Lower leg skin (tissue), 3 donors: ENCODE results near the gene TDRD6.

Experiments
- POLR2A ChIP-seq, 2 donors: fragments of 450-650 bp; IDR thresholded peaks; one replicate each; pipeline ENCODE4 v1.6.1; 2016 to 2017; ENCODE audit warnings: antibody characterized with exemption in 2 of 2, mild to moderate bottlenecking in 1 of 2, moderate library complexity in 1 of 2
- TF ChIP-seq, protein P1 (sequence below), 3 donors: fragments of 450-650 bp; IDR thresholded peaks; one replicate each; pipeline ENCODE4 v1.5.1; 2016; ENCODE audit warnings: antibody characterized with exemption in 3 of 3, mild to moderate bottlenecking in 3 of 3, moderate library complexity in 2 of 3

GRCh38 chr6:46749731-46750130 is 62.0 kb downstream of the TDRD6 start:
- TF ChIP-seq, protein P1, sequence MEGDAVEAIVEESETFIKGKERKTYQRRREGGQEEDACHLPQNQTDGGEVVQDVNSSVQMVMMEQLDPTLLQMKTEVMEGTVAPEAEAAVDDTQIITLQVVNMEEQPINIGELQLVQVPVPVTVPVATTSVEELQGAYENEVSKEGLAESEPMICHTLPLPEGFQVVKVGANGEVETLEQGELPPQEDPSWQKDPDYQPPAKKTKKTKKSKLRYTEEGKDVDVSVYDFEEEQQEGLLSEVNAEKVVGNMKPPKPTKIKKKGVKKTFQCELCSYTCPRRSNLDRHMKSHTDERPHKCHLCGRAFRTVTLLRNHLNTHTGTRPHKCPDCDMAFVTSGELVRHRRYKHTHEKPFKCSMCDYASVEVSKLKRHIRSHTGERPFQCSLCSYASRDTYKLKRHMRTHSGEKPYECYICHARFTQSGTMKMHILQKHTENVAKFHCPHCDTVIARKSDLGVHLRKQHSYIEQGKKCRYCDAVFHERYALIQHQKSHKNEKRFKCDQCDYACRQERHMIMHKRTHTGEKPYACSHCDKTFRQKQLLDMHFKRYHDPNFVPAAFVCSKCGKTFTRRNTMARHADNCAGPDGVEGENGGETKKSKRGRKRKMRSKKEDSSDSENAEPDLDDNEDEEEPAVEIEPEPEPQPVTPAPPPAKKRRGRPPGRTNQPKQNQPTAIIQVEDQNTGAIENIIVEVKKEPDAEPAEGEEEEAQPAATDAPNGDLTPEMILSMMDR (IDR thresholded peaks at IDR 0.05) = no peak
- TF ChIP-seq POLR2A (IDR thresholded peaks at IDR 0.05) = no peak
